GM12878 (cell line): Measurements from ENCODE around the gene CC2D1A. TPM values are rescaled to one million over a fixed set of nuclear protein-coding genes. Genes with fewer than 3 reads are reported as not detected.

ENCODE experiments used
- ATAC-seq: fragments of 200-7000 bp; cut with Tn5 transposase; 3 replicates; pipeline ENCODE4 v1.9.1; 2020; ENCODE audit warnings: mild to moderate bottlenecking, moderate library complexity
- BruUV-seq: library from RNA; stranded (reverse); fragments of 400-500 nt; replicated peaks from 2 replicates; lab custom pipeline; 2021; lab: Mats Ljungman, UMichigan
- CTCF ChIA-PET: fragments of 300-600 bp; sonication (Branson Sonifier 250); formaldehyde crosslinking; extraction: SDS; loops from one replicate; lab custom pipeline; 2021; ENCODE audit warnings: inconsistent platforms; lab: Yijun Ruan, JAX
- POLR2A ChIA-PET: fragments of 350-600 bp; formaldehyde crosslinking; extraction: SDS; loops from one replicate; lab custom pipeline; 2021; ENCODE audit warnings: inconsistent platforms; lab: Charles Lee
- RAD21 ChIA-PET: fragments of 300-600 bp; sonication (Branson Sonifier 250); formaldehyde crosslinking; loops from one replicate; lab custom pipeline; 2023; ENCODE audit warnings: antibody characterized with exemption; ENCODE audit not compliant: unreplicated experiment; lab: Charles Lee
- SMC1A ChIA-PET: fragments of 300-600 bp; sonication (Branson Sonifier 250); formaldehyde crosslinking; loops from one replicate; lab custom pipeline; 2023; ENCODE audit not compliant: unreplicated experiment, uncharacterized antibody; lab: Charles Lee
- DNase-seq: peaks from one replicate; pipeline ENCODE4 v3.0.0-alpha.2; 2011; ENCODE audit warnings: low read depth, low spot score
- FAIRE-seq: peaks from 3 replicates; lab custom pipeline; 2011; peaks lifted over from hg19 to GRCh38; lab: Jason Lieb, UNC
- H2AFZ ChIP-seq: 2 replicates; pipeline ENCODE4 v1.6.0; 2011; ENCODE audit warnings: low read depth, low read length, control low read depth; ENCODE audit not compliant: control insufficient read depth
- H3K27ac ChIP-seq: 2 replicates; pipeline ENCODE4 v1.5.1; 2011; ENCODE audit warnings: control low read depth; ENCODE audit not compliant: control insufficient read depth, insufficient read depth
- H3K27me3 ChIP-seq, 2 experiments: replicated peaks in 1 of 2; 2 replicates each; pipeline versions ENCODE4 v1.6.0 to v1.6.1; 2011; ENCODE audit warnings: low read length in 1 of 2; ENCODE audit not compliant: control insufficient read depth in 2 of 2, insufficient read depth in 2 of 2
- H3K36me3 ChIP-seq, 2 experiments: 2 replicates each; pipeline ENCODE4 v1.5.1; 2011; ENCODE audit warnings: low read length in 1 of 2; ENCODE audit not compliant: control insufficient read depth in 2 of 2, insufficient read depth in 2 of 2
- H3K4me1 ChIP-seq: 2 replicates; pipeline ENCODE4 v1.6.1; 2011; ENCODE audit warnings: mild to moderate bottlenecking, low read length, moderate library complexity, mixed read lengths; ENCODE audit not compliant: control insufficient read depth, insufficient read depth
- H3K4me2 ChIP-seq: 2 replicates; pipeline ENCODE4 v1.6.0; 2011; ENCODE audit warnings: control low read depth; ENCODE audit not compliant: control insufficient read depth, insufficient read depth
- H3K4me3 ChIP-seq: fragments of 200-600 bp; sonication (generic); 2 replicates; pipeline ENCODE4 v1.5.1; 2016
- H3K79me2 ChIP-seq: 2 replicates; pipeline ENCODE4 v1.6.0; 2011; ENCODE audit warnings: low read length; ENCODE audit not compliant: control insufficient read depth, insufficient read depth
- H3K9ac ChIP-seq: 2 replicates; pipeline ENCODE4 v1.8.0; 2011; ENCODE audit warnings: low read length, control low read depth, mixed read lengths; ENCODE audit not compliant: control insufficient read depth, insufficient read depth
- H3K9me3 ChIP-seq: replicated peaks from 3 replicates; pipeline ENCODE4 v1.5.1; 2011; ENCODE audit warnings: mild to moderate bottlenecking, low read length; ENCODE audit not compliant: control insufficient read depth, insufficient read depth
- H4K20me1 ChIP-seq: 2 replicates; pipeline ENCODE4 v1.6.0; 2011; ENCODE audit not compliant: control insufficient read depth, insufficient read depth
- IRF3 ChIP-seq: fragments of 450-650 bp; IDR thresholded peaks from 2 replicates; pipeline ENCODE4 v1.6.1; 2014; ENCODE audit warnings: mild to moderate bottlenecking
- MYC ChIP-seq: IDR thresholded peaks from 2 replicates; pipeline ENCODE4 v1.6.1; 2011; ENCODE audit warnings: mild to moderate bottlenecking, low read length, moderate library complexity, inconsistent platforms; ENCODE audit not compliant: insufficient read depth, insufficient replicate concordance, insufficient read length, severe bottlenecking
- NFXL1 ChIP-seq: fragments of 450-650 bp; IDR thresholded peaks from 2 replicates; pipeline ENCODE4 v1.6.1; 2017; ENCODE audit warnings: antibody characterized with exemption, mild to moderate bottlenecking, borderline replicate concordance
- NKRF ChIP-seq: fragments of 450-650 bp; conservative IDR thresholded peaks from 2 replicates; pipeline ENCODE4 v1.6.1; 2017; ENCODE audit warnings: mild to moderate bottlenecking, moderate library complexity
- USF2 ChIP-seq: IDR thresholded peaks from 2 replicates; pipeline ENCODE4 v1.6.1; 2011; ENCODE audit warnings: low read depth, low read length, improper control_type of control experiment, borderline replicate concordance
- WGBS: methylation state at CpG from one replicate; pipeline ENCODE4 v1.1.6; 2016; ENCODE audit warnings: low lambda C conversion rate; ENCODE audit not compliant: insufficient replicate concordance, insufficient coverage; ENCODE audit errors: missing lambda C conversion rate; 5-methylcytosine and 5-hydroxymethylcytosine counted together
- in situ Hi-C: fragments of 300-500 bp; cut with MboI; formaldehyde crosslinking; loops from 9 replicates; pipeline ENCODE4 v1.14.3; 2018; ENCODE audit warnings: mixed read lengths
- intact Hi-C: fragments of 100-400 bp; cut with micrococcal nuclease; formaldehyde crosslinking; loops from one replicate; pipeline ENCODE4 v1.14.2; 2022; ENCODE audit not compliant: unreplicated experiment
- polyA plus RNA-seq, 11 experiments: library from polyadenylated mRNA; depleted of rRNA in 4 of 11; unstranded in 6 of 11; stranded (reverse) in 5 of 11; fragments of >200 nt; fragmentation: Nextera tagmentation in 4 of 11; fragmentation: Illumina TruSeq in 1 of 11; extraction: Ambion mirVana in 4 of 11; extraction: Trizol in 1 of 11; gene quantifications; 1 replicate in 1 of 11; 2 replicates in 10 of 11; pipeline versions ENCODE4 v1.2.1 to v1.2.3, GENCODE V29; 2011 to 2016; ENCODE audit warnings: inconsistent platforms in 2 of 11, missing spikeins in 2 of 11, low read depth in 1 of 11
- total RNA-seq, 4 experiments: library from RNA; depleted of rRNA in 3 of 4; stranded (reverse); fragments of >200 nt in 3 of 4; fragmentation: Illumina TruSeq in 1 of 4; extraction: Trizol in 1 of 4; gene quantifications; 2 replicates each; pipeline versions ENCODE4 v1.2.1 to v1.2.3, GENCODE V29; 2013 to 2021

The CC2D1A gene
- total and polyA plus RNA-seq, 10 of the 15 experiments (the other 5 are each of a cell fraction or from before 2014, with no cell fraction given), result 0.13 to 36.1 (median 16.1) TPM

- CTCF ChIA-PET, result interaction anchor here (1.1 kb wide), 1 partner anchor 69 kb away, joined by 3 read pairs; no protein-coding TSS in a partner anchor
- no peaks in the 10 kb centered on the region for H3K4me1 ChIP-seq
- H2AFZ ChIP-seq, result no peak overlapping the region
- intact Hi-C loops (no loop called here), in situ Hi-C loops (no loop called here)
- no peak for DNase-seq
- H3K27ac ChIP-seq, result no peak overlapping the region
- H4K20me1 ChIP-seq, result no peaks in the 10 kb centered on the region
- FAIRE-seq, result no peak
- H3K27me3 ChIP-seq, result no peaks in the 10 kb centered on the region
- H3K4me2 ChIP-seq, result no peak overlapping the region; the same call in 1 of the 2 replicates
- H3K9ac ChIP-seq, result no peak overlapping the region
- H3K36me3 ChIP-seq, result no peaks in the 10 kb centered on the region; a peak in 1 of 4 replicates
- WGBS, result 32% methylated on average over 12 of the region's 12 CpGs
- ATAC-seq, result no peak
- no peak for TF ChIP-seq IRF3
- no peak for TF ChIP-seq NFXL1
- no peak for TF ChIP-seq USF2
- TF ChIP-seq NKRF, result no peak
- TF ChIP-seq MYC, result no peak
- SMC1A ChIA-PET, result no interaction called here
- no TSS peak for BruUV-seq
- RAD21 ChIA-PET, result no interaction called here
- no peaks in the 10 kb centered on the region for H3K9me3 ChIP-seq
- H3K4me3 ChIP-seq, result no peak overlapping the region
- POLR2A ChIA-PET, result no interaction called here
- no peaks in the 10 kb centered on the region for H3K79me2 ChIP-seq
These were observed 73.2 kb downstream of the CC2D1A start for GRCh38 chr19:13979244-13979615.
